Right ventricle myocardium superior (tissue), 1 donor: ENCODE data around the gene ZNF827. TPM values are rescaled to one million over a fixed set of nuclear protein-coding genes. Genes with fewer than 3 reads are reported as not detected.
A peak's percentile ranks its signal among the peaks of the same experiment; 100 is the strongest.

Experiments
- ATAC-seq: fragments of 200-7000 bp; cut with Tn5 transposase; one replicate; pipeline ENCODE4 v1.9.1; 2020; ENCODE audit warnings: mild to moderate bottlenecking; ENCODE audit not compliant: poor library complexity
- DNase-seq: peaks from one replicate; pipeline ENCODE4 v3.0.0-alpha.2; 2020
- intact Hi-C: fragments of 100-400 bp; cut with DNase I; formaldehyde crosslinking; loops from one replicate; pipeline ENCODE4 v1.11.2; 2022
- total RNA-seq: library from RNA; stranded (reverse); fragmentation: NEBNext Ultra II Directional; extraction: Animal tissue kit (Norgen Biotek cat#: 25700); gene quantifications from one replicate; pipeline ENCODE4 v1.2.1, GENCODE V29; 2021
- donor health status: DM: no; HTN: yes; CAD: no; lungs with severe emphysema.

The ZNF827 gene
- total RNA-seq, 1 donor from 2014 or later: 13.0 TPM

DNA sequence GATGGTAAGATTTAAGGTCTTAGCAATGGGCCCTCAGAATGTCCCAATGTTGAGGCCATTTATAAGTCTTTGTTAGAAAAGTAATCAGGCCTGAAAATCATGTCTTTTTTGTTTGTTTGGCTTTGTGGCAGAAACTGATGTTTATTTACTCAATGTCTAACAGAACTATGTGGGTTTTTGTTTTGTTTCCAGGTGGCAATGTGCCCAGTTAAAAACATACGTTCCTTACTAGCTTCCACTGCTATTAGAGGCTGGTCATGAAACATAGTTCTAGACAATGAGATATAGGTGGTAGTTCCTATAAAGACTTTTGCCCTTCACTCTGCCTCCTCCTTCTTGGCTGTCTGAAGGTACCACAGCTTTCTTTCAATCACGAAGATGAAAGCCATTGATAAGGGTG is 149.9 kb downstream of the ZNF827 start:
- ATAC-seq: no peak
- DNase-seq: no peak
- intact Hi-C loops: no loop called here

GRCh38 chr4:145786830-145787229 is 151.8 kb downstream of the ZNF827 start:
- DNase-seq: no peak
- no peak for ATAC-seq
- intact Hi-C loops: no loop called here

DNA sequence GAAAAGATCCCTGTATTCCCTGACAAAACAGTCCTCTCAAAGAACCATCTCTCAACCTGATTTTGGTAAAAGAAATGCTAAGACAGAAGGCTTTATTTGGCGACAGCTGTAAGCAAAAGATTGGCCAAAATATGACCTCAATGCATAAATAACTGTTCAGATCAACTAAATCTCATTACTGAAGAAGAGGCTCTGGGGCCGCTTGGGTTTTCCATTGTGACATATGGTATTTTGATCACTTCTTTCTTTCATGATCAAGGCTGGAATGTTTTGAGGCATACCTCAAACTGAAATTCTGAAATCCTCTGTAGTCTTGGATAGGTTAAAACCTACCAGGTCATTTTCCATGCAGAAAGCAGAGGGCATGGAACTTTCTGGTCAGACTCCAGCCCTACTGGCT is 152.4 kb downstream of the ZNF827 start:
- DNase-seq (no peak), ATAC-seq (no peak)
- intact Hi-C loops: no loop called here

DNA sequence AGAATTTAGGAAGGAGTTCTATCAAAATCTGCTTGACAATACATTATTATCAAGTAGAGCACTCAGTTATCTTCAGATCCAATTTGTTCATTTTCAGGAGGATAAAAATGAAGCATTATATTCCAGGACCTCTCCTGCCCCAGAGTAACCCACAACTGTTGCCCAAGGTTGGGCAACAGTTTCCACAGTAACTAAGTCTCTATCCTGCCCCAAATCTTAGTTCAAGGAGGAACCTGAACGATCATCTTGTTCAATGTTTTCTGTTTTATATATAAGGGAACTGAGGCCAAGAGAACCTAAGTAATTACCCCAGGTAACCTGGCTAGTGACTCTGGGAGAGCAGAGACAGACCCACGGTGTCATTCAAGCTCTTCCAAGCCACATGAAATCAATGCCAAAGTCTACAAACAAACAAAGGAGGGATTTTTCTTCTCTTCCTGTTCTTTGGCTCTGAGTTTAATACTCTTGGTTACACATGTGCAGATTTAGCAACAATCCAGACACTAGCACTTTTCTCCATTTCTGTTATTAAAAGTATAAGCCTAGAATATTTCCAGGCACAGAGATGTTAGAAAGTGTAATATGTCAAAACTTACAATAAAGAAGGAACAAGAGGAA is 153.1 kb downstream of the ZNF827 start:
- DNase-seq (no peak), ATAC-seq (no peak)
- intact Hi-C loops: no loop called here

- DNase-seq (no peak), ATAC-seq (no peak)
- intact Hi-C loops: loop anchor here (5.0 kb wide), 1 partner anchor 342 kb away; no protein-coding TSS in a partner anchor
These were observed 154.6 kb downstream of the ZNF827 start for GRCh38 chr4:145784036-145784435.

GRCh38 chr4:145782756-145783155 is 155.9 kb downstream of the ZNF827 start:
- no peak for DNase-seq
- ATAC-seq: no peak
- intact Hi-C loops: loop anchor here (5.0 kb wide), 1 partner anchor 340 kb away; no protein-coding TSS in a partner anchor

GRCh38 chr4:145781351-145781750 is 157.3 kb downstream of the ZNF827 start:
- ATAC-seq: no peak
- intact Hi-C loops: loop anchor here (5.0 kb wide), 1 partner anchor 339 kb away; no protein-coding TSS in a partner anchor

GRCh38 chr4:145779319-145779801 is 159.3 kb downstream of the ZNF827 start:
- intact Hi-C loops: no loop called here
- DNase-seq (no peak), ATAC-seq (no peak)

More at GRCh38 chr4:145781351-145781750, 157.3 kb downstream of the ZNF827 start:
- DNase-seq: no peak

DNA sequence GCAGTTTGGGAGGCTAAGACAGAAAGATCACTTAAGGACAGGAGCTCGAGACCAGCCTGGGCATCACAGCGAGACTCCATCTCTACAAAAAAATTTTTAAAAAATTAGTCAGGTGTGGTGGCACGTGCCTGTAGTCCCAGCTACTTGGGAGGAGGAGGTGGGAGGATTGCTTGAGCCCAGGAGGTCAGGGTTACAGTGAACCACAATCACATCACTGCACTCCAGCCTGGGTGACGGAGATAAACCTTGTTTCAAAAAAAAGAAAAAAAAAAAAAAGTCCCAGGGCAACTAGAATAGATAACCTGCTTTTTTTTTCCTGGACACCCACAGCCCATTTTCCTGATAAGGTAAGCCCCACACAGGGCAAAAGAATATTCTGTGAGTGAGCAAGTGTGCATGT is 162.4 kb downstream of the ZNF827 start:
- DNase-seq (no peak), ATAC-seq (no peak)
- intact Hi-C loops: no loop called here

- DNase-seq (no peak), ATAC-seq (no peak)
- intact Hi-C loops: no loop called here
These were observed 163.2 kb downstream of the ZNF827 start for GRCh38 chr4:145775406-145775805.

DNA sequence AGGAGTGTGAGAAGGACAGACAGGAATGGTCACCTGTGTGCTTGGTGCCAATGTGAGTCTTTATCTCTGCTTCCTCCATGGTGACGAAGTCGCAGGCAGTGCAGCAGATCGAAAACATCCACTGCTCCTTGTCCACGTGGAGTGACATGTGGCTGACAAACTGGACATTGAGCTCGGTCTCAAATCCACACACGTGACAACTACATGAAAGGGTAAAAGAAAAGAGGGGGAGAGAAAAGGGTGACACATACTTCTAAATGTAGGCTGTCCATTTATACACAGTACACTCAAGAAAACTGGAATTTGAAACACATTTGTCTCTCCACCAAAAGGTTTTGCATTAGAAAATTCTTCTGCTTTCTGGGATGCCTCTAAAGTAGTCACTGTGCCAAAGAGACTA is 164.2 kb downstream of the ZNF827 start:
- DNase-seq (no peak), ATAC-seq (no peak)
- intact Hi-C loops: no loop called here

- intact Hi-C loops: no loop called here
- ATAC-seq (peak; percentile 95), DNase-seq (no peak)
These were observed 164.9 kb downstream of the ZNF827 start for GRCh38 chr4:145773581-145774234.

DNA sequence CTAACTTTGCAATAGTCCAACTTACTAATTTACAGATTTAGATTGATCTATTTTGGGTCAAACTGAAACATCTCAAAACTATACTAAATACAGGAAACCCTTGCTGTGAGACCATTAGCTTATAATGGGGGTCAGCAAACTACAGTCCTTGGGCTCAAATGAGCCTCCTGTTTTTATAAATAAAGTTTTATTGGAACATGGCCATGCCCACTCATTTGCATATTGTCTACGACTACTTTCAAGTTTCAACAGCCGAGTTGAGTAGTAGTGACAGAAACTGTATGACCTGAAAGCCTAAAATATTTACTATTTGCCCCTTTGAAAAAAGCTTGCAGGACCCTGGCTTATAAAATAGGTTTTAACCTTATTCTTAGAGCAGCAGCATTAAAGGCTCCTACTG is 166.3 kb downstream of the ZNF827 start:
- ATAC-seq: no peak
- DNase-seq: no peak
- intact Hi-C loops: no loop called here

GRCh38 chr4:145770124-145770523 is 168.5 kb downstream of the ZNF827 start:
- ATAC-seq: no peak
- DNase-seq: no peak
- intact Hi-C loops: no loop called here

DNA sequence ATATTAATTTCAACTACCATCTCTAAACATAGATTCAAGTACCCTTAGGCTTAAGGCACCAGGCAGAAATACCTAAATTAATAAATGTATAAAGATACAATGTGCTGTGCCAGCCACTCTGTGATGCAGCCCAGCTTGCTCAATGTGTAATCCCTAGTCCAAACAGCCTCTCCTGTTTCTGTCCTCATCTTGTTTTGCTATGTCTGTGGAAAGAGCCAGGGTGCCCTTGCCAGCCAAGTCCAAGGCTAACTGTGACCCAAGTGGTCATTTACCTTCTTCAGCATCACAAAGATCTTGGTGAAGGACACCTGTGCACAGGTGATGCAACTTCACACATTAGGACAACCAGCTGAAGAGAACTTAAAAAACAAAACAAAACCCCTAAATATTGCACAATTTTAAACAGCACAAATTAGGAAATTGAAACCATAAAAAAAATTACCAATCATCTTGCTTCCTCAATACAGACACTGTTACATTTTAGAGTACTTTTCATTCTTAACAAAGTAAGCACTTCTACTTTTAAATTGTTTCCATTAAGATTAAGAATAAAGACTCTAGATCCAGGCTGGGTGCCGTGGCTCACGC is 169.1 kb downstream of the ZNF827 start:
- ATAC-seq (no peak), DNase-seq (no peak)
- intact Hi-C loops: no loop called here

- intact Hi-C loops: no loop called here
- DNase-seq (no peak), ATAC-seq (no peak)
These were observed 172.3 kb downstream of the ZNF827 start for GRCh38 chr4:145766273-145766672.

- ATAC-seq (no peak), DNase-seq (no peak)
These were observed 175.2 kb downstream of the ZNF827 start for GRCh38 chr4:145763399-145763798.

DNA sequence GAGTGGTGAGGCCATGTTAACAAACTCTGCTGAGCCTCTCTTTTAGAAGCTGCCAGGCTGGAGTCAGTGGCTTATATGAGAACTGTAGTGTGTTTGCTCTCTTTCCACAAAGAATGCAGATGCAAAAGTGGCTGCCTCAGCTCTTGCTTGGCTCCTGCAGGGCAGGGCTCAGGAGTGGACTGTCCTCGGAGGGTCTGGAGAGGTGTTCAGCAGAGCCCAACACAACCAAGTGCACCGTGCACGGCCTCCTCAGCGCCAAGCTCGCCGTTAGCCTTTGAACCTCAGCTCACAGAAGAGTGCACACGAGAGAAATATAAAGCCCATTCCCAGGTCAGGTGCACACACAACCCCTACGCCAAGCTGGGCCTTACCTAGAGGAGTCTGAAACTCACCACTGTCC is 175.9 kb downstream of the ZNF827 start:
- ATAC-seq (no peak), DNase-seq (no peak)
- intact Hi-C loops: no loop called here

More at GRCh38 chr4:145763399-145763798, 175.2 kb downstream of the ZNF827 start:
- intact Hi-C loops: no loop called here

GRCh38 chr4:145760961-145761929 is 177.4 kb downstream of the ZNF827 start:
- ATAC-seq (peak; percentile 98), DNase-seq (peak; percentile 82)
- intact Hi-C loops: no loop called here
